ENCODE results near the gene ANK3.
A peak's percentile ranks its signal among the peaks of the same experiment; 100 is the strongest.
"Not testable (repeated sequence)": the region's sequence is repeated elsewhere in the genome, so short reads cannot be mapped to it uniquely, and the experiment has no call there.

The ANK3 gene

DNA sequence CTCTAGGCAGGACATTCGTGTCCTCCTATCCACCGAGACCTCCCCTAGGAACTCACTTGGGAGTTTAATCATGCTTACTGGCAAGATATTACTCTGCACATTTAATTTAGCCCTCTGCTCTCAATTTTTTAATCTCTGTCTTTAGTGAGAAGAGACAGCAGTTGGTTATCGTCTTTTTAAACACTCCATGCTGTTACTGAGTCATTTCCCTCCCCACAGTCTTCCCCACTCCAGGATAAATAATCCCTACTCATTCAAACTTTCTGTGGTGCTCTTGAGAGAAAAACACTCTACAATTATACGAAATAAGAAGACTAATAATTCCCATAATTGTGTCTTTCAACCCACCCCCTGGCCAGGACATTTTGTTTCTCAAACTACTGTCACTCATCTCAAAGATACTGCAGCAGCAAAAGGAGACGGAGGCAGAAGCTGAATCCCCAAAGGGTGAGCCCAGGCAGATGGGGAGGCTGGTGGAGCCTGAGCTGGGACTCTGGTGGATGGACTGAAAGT lies 84.2 kb downstream of the ANK3 start:
- no peak for DNase-seq (ENCODE audit: low spot score)

DNA sequence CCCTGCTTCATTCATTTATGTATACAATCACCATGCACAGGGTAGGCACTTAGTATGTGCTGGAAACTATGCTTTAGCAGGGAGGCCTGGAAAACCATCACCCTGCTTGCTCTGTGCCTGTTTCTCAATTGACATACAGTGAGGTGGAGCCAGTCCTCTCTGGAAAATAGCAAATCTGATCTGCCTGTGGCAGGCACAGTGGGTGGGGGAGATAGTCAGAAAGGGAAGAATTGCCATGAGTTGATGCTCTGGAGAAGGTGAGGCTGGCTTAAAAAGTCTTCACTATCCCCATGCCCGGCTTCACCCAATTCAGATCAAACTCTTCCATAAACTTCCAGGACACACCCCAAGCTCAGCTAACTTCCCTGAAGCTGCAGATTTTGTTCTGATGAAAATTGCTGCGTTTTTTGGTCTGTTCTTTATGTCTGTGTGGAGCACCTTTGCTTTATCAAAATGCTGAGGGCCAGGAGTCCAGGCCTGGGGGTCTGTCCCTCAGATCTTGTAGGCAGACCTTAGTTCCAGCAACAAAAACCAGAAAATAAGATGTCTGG lies 84.8 kb downstream of the ANK3 start:
- no peak for DNase-seq (ENCODE audit: low spot score)

DNA sequence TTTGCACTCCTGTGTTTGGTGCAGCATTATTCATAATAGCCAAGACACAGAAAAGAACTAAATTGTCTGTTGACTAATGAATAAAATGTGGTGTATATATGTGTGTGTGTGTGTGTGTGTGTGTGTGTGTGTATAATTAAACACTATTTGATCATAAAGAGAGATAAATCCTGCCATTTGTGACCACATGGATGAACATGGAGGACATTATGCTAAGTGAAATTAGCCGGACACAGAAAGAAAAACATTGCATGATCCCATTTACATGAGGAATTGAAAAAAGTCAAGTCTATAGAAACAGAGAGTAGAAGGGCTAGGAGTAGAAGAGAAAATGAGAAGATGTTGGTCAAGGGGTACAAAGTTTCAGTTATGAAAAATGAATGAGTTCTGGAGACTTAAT lies 85.9 kb downstream of the ANK3 start:
- no peak for DNase-seq (ENCODE audit: low spot score)

DNA sequence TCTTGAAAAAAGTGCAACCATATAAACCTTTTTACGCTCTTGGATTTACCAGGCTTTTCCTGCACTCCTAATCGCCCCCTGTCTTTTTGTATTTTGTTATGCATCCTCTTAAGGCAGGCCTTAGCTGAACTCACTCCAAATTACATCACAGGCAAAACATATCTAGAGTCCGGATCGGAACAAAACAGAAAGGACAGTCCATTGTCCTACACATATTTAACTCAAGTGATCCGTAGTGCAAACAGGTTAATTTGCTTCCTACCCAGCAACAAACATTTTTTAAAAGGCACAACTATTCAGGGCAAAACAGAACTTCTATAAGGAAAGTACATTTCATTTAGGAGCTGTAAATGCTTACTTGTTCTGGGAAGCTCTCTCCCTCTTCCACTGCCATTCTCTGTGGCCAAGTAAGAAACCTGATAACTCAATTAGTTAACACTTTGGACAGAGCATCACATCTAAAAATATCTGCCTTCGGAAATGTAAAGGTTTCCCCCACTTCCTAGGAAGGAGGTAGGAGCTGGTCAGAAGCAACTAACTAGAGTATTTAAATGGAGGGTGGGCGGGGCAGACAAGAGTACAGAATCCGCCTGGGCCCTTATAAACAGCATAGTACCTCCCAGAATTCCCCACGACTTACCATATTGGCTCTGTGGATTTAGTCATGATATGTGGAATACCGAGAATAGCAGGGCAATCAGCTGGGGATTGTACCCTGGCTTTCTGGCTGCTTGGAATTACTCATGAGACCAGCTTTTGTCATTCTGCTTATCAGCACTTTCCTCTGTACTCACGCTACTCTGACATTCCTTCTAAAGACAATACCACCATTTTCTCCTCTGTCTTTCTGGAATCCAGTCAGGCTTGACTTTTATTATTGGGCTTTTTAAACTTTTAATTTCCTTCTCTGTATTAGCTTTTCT lies 89.5 kb downstream of the ANK3 start:
- peak; percentile 62 for DNase-seq (ENCODE audit: low spot score)

GRCh38 chr10:60299390-60299778 lies 90.3 kb downstream of the ANK3 start:
- DNase-seq (ENCODE audit: low spot score): no peak

DNA sequence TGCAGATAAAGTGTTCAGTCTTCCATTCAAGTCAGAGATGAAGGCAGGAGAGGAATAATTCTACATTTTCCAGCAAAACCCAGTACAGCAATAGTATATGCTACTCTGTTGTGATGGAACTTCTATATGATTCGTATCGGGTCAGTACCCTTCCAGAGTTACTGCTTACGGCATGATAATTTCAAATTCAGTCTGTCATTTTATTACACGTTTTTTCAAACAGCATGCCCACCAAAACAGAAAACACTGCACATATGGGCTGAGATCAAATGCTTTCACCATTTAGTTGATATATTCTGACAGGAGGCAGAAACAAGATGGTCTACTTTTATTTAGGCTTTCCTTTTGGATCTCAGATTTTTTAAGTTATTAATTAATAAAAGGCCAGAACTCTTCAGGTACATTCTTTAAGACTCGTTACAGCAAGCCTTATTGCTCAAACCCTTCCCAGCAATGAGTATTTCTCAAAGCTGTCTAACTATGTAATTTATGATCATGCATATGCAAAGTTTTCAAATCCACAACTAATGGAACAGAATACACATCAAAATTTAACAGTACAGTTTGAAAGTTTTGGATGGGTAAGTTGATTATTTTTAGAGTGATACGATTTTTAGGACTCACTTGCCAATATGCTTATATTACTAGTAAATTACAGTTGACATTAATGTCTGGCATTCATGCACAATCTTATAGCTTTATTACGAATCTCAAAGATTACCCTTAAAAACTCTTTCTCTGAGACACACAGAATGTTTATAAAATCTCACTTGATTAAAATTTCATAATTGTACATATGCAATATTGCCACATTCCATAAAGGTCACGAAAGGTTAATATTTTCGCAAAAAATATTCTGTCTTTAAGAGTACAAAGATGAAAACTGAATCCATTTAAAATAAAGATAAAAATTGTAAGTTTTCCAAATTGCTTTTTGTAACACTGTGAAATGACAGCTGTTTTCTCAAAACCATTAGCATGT lies 91.0 kb downstream of the ANK3 start:
- DNase-seq (ENCODE audit: low spot score): no peak

DNA sequence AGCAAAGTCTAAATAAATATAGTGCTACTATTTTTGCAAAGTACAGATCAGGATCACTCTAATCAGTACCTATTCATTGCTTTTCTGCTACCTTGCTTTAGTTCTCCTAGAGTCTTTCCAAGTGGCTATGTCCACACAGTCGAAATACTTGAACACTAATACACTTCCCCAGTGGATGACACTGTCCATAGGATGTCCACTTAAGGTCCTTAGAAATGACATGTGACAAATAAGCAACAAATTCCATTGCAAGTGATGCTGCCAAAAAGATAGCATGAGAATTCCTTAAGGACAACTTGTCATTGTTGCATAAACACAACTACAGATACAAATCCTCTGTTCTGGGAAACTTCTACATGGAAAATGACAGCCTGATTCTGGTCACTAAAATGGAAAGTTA lies 93.6 kb downstream of the ANK3 start:
- DNase-seq (ENCODE audit: low spot score): no peak

GRCh38 chr10:60295028-60295937 lies 94.4 kb downstream of the ANK3 start:
- DNase-seq (ENCODE audit: low spot score): no peak

DNA sequence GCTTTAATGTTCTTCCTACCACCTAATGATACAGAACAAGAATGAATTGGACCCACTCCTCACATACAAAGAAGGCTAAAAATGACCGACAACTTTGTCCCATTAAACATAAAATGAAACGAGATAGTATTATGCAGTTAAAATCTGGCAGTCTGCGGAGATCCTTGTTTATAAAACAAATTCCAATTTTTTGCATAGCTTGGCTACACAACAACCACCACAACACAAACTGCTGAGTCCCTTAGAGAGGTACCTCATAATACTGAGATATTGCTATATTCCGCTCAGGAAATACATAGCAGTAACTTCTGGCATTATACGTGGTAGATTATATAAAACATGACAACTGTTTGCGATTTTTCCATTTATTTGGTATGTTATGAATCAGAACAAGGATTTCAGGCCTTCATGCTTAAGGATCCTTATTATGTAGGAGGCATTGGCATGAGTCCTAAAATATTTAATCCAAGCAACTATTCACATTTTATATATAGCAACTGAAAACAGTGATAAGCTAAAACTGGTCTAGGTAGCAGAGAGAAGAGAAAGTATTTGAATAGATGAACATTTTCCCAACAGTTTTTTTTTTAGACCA lies 96.0 kb downstream of the ANK3 start:
- DNase-seq (ENCODE audit: low spot score): no peak

GRCh38 chr10:60292998-60293397 lies 96.7 kb downstream of the ANK3 start:
- no peak for DNase-seq (ENCODE audit: low spot score)

DNA sequence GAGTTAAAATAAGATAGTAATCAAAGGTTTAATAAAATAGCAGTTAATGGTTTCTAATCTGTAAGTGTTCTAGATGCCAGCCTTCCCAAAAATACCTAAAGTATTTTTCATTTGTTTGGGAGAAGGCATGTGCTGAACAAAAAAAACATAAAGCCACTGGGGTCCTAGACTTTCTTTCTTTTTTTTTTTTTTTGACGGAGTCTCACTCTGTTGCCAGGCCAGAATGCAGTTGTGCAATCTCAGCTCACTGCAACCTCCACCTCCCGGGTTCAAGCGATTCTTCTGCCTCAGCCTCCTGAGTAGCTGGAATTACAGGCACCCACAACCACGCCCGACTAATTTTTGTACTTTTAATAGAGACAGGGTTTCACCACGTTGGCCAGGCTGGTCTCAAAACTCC lies 97.1 kb downstream of the ANK3 start:
- DNase-seq (ENCODE audit: low spot score): not testable (repeated sequence)

DNA sequence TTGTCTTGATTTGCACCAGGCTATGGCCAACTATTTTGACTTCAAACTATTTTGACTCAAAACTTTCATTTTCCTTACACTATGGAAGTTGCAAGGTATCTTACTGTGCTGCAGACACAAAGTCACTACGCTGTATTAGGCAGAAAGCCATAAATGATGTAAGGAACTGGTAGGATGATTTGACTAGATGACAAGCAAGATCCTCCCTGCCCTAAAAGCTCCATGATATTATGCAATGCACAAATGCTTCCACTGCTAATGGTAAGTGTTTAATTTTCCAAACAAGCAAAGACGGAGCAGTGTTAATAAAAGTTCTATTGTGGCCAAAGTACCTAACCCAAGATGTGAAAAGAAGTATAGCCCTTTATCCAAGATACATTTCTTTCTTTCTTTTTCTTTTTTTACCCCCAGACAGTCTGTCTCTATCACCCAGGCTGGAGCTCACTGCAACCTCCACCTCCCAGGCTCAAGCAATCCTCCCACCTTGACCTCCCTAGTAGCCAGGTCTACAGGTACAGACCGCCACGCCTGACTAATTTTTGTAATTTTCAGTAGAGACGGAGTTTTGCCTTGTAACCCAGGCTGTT lies 98.2 kb downstream of the ANK3 start:
- peak; percentile 40 for DNase-seq (ENCODE audit: low spot score)

- DNase-seq (ENCODE audit: low spot score): no peak
Measured at GRCh38 chr10:60290558-60290957, 99.1 kb downstream of the ANK3 start.

DNA sequence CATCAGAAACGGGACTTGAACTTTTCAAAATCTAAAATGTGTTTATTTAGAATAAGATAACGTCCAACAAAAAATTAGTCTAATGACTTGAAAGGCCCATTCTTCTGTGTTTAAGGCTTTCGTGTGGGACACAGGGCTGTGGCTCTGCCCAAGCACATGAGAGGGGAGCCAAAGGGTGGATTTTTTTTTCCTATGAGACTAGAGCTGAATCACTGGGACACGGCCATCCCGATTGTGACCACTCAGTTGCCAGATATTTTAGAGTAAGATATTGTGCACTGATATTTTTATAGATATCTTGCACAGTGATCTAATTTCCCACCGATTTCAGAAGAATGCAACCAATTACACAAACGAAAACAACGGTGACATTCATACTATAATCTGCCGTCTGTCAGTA lies 99.9 kb downstream of the ANK3 start:
- no peak for DNase-seq (ENCODE audit: low spot score)

GRCh38 chr10:60288256-60288655 lies 101.4 kb downstream of the ANK3 start:
- no peak for DNase-seq (ENCODE audit: low spot score)

DNA sequence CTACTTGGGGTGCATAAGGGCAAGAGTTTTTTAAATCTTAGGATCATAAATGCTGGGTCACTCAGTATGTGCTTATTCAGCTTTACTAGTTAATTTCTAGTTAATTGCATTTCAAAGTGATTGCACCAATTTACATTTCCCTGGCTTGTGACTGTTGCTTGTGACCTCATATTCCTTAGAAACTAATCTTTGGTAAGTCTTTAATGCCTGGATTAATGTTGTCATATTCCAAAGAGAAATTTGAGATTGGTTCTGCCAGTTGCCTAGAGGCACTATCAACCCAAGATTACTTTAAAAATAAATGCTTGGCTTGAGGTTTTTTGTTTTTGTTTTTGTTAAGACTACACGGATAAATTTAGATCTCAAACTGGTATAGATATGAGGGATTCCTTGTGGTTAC lies 103.1 kb downstream of the ANK3 start:
- DNase-seq (ENCODE audit: low spot score): no peak

DNA sequence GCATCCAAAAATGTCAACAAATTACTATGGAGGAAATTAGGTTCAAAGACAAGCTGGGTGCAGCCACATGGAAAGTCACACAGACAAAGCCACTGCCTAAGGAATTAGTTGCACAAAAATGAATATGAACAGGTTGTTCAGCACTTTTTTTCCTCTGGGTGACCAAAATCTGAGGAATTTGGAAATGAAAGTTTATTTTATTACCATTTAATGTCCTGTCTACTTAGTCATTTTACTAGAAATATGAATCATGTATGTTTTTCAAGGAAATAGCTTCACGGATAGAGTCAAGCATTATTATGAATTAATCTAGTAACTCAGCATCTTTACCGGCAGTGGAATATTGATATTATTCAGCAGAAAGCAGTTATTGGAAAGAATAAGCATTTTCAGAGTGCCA lies 106.3 kb downstream of the ANK3 start:
- no peak for DNase-seq (ENCODE audit: low spot score)

GRCh38 chr10:60282771-60283353 lies 106.8 kb downstream of the ANK3 start:
- peak; percentile 70 for DNase-seq (ENCODE audit: low spot score)

- DNase-seq (ENCODE audit: low spot score): no peak
Measured at GRCh38 chr10:60281792-60282353, 107.8 kb downstream of the ANK3 start.

DNA sequence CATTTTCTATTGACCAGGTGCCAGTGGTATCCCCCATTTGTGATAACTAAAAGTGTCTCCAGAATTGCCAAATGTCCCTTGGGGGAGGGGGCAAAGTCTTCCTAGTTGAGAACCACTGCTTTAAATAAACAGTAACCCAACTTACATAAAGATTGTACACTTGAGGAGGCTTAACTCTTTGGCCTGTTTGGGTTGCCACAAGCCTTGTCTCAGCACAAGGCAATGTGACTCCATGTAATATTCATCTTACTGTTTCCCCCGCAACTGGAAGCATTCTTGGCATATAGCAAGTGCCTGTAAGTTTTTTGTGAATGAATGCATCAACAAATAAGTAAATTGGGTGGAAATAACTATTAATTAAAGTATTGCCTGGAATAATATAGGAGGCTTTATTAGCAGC lies 108.3 kb downstream of the ANK3 start:
- DNase-seq (ENCODE audit: low spot score): no peak

Data from pons (tissue), 1 donor.